DLD1 (cell line): ENCODE results near the gene MICALL2.

ENCODE experiments used
- in situ Hi-C: cut with HindIII; loops from 2 replicates; pipeline ENCODE4 v1.10.0; 2017; ENCODE audit warnings: low sequenced_read_pairs

Gene MICALL2

GRCh38 chr7:1397491-1398327, 61.6 kb downstream of the MICALL2 start:
- in situ Hi-C loops, result no loop called here

GRCh38 chr7:1396195-1396594, 63.1 kb downstream of the MICALL2 start:
- in situ Hi-C loops, result no loop called here

- in situ Hi-C loops, result no loop called here
Measured at GRCh38 chr7:1395211-1396070, 63.8 kb downstream of the MICALL2 start.

GRCh38 chr7:1394371-1394770, 64.9 kb downstream of the MICALL2 start:
- in situ Hi-C loops, result no loop called here

GRCh38 chr7:1393421-1393820, 65.8 kb downstream of the MICALL2 start:
- in situ Hi-C loops, result no loop called here

GRCh38 chr7:1392556-1392955, 66.7 kb downstream of the MICALL2 start:
- in situ Hi-C loops, result no loop called here

- in situ Hi-C loops, result no loop called here
Measured at GRCh38 chr7:1391449-1391848, 67.8 kb downstream of the MICALL2 start.

GRCh38 chr7:1388703-1389335, 70.5 kb downstream of the MICALL2 start:
- in situ Hi-C loops, result loop anchor here (10.0 kb wide), 2 partner anchors 54 to 294 kb away; no protein-coding TSS in a partner anchor

- in situ Hi-C loops, result loop anchor here (10.0 kb wide), 2 partner anchors 53 to 293 kb away; no protein-coding TSS in a partner anchor
Measured at GRCh38 chr7:1388021-1388702, 71.1 kb downstream of the MICALL2 start.

- in situ Hi-C loops, result loop anchor here (10.0 kb wide), 2 partner anchors 52 to 292 kb away; no protein-coding TSS in a partner anchor
Measured at GRCh38 chr7:1387261-1387660, 72.0 kb downstream of the MICALL2 start.

- in situ Hi-C loops, result loop anchor here (10.0 kb wide), 2 partner anchors 52 to 292 kb away; no protein-coding TSS in a partner anchor
Measured at GRCh38 chr7:1386623-1387220, 72.5 kb downstream of the MICALL2 start.

GRCh38 chr7:1385809-1386622, 73.3 kb downstream of the MICALL2 start:
- in situ Hi-C loops, result loop anchor here (10.0 kb wide), 2 partner anchors 51 to 291 kb away; no protein-coding TSS in a partner anchor

- in situ Hi-C loops, result loop anchor here (10.0 kb wide), 2 partner anchors 50 to 290 kb away; no protein-coding TSS in a partner anchor
Measured at GRCh38 chr7:1385086-1385808, 74.0 kb downstream of the MICALL2 start.
